ENCODE results near the gene POU2F1.

Gene POU2F1

DNA sequence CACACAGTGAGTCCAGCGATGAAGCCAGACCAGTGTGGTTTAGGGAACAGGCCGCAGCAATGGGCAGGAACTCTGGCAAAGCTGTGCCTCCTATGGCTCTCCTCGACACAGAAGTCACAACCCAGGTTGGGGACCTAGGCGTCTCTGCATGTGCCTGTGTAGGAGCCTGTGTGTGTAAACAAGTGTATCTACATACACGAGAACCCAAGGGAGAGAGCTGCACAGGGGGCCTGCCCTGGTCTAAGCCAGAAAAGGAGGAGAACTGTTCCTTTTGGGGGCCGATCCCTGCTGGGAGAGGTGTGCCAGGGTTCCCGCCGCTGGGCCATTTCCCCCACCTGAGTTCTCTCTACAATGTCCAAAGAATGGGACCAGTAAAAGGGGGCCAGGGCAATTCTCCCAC, 241.7 kb downstream of the POU2F1 start:
- WGBS, 2 donors (ENCODE audit: extremely low coverage in 2 of 2, insufficient read length in 2 of 2, insufficient replicate concordance in 1 of 2): no CpG with 5 or more reads among the region's 8 CpGs
- H3K9me3 ChIP-seq (replicated peaks in 1 of 2; ENCODE audit: control insufficient read depth in 2 of 2, insufficient read depth in 1 of 2, low read depth in 1 of 2, low read length in 2 of 2): no peaks in the 10 kb centered on the region

DNA sequence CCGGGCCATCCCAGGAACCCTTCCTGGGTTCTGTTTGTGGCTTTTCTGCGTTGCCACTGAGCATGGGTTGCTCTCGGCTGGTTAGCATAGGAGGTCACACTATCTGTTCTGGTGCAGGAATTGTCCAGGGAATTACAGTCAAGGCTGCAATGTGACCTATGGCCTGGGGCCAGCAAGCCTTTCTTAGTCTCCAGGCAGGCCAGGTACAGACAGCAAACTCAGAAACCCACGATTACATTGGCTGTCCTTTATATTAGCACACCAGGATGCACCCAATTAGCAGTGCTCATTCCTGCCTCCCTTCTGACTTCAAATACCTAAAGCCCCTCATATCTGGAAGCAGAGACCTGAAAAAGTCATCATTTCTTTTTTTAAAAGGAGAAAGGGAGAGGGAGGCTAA, 242.4 kb downstream of the POU2F1 start:
- WGBS, 2 donors (ENCODE audit: extremely low coverage in 2 of 2, insufficient read length in 2 of 2, insufficient replicate concordance in 1 of 2): no CpG with 5 or more reads among the region's 4 CpGs
- no peak for DNase-seq (ENCODE audit: low spot score)
- Histone ChIP-seq H3K4ac (ENCODE audit: low read length) (no peak overlapping the region), H3K9ac (ENCODE audit: low read depth, low read length, poor library complexity) (no peak overlapping the region), H2AFZ (ENCODE audit: low read length) (peak overlapping the region; percentile 5), H3K23ac (ENCODE audit: low read depth, low read length, poor library complexity) (no peak overlapping the region), H2BK120ac (ENCODE audit: low read depth, low read length) (no peak overlapping the region), H3K27me3 (ENCODE audit: control insufficient read depth in 3 of 3, insufficient read depth in 3 of 3, low read depth in 1 of 3, low read length in 3 of 3) (no peaks in the 10 kb centered on the region), H3K4me1 (ENCODE audit: control insufficient read depth in 2 of 2, insufficient read depth in 1 of 2, low read depth in 1 of 2, low read length in 2 of 2) (peaks cover 16 to 21% of the 10 kb centered on the region in 2 donors), H2BK15ac (ENCODE audit: low read length) (no peak overlapping the region), H3K18ac (ENCODE audit: low read length) (no peak overlapping the region), H4K91ac (ENCODE audit: low read depth, low read length, poor library complexity) (no peak overlapping the region), H3K9me3 (replicated peaks in 1 of 2; ENCODE audit: control insufficient read depth in 2 of 2, insufficient read depth in 1 of 2, low read depth in 1 of 2, low read length in 2 of 2) (no peaks in the 10 kb centered on the region), H2BK5ac (ENCODE audit: low read length) (no peak overlapping the region), H3K14ac (ENCODE audit: low read length) (no peak overlapping the region), H3K27ac (replicated peaks; ENCODE audit: low read length) (no peak overlapping the region), H2BK12ac (ENCODE audit: low read length) (no peak overlapping the region), H4K8ac (ENCODE audit: low read depth, low read length) (no peak overlapping the region), H3K79me1 (ENCODE audit: low read depth, low read length) (no peaks in the 10 kb centered on the region), H3K36me3 (replicated peaks in 1 of 2; ENCODE audit: control insufficient read depth in 2 of 2, insufficient read depth in 2 of 2, low read length in 2 of 2) (no peaks in the 10 kb centered on the region), H2AK5ac (ENCODE audit: low read depth, low read length) (no peak overlapping the region), H3K4me2 (ENCODE audit: insufficient read depth, low read length, poor library complexity, severe bottlenecking) (no peak overlapping the region), H3K4me3 (ENCODE audit: low read length in 2 of 2) (no peak overlapping the region)

More for the DNA sequence above, 241.7 kb downstream of the POU2F1 start:
- H2BK120ac ChIP-seq (ENCODE audit: low read depth, low read length): no peak overlapping the region
- H3K36me3 ChIP-seq (replicated peaks in 1 of 2; ENCODE audit: control insufficient read depth in 2 of 2, insufficient read depth in 2 of 2, low read length in 2 of 2): no peaks in the 10 kb centered on the region
- peaks cover 13 to 16% of the 10 kb centered on the region in 2 donors for H3K4me1 ChIP-seq (ENCODE audit: control insufficient read depth in 2 of 2, insufficient read depth in 1 of 2, low read depth in 1 of 2, low read length in 2 of 2)
- H3K4me3 ChIP-seq (ENCODE audit: low read length in 2 of 2): no peak overlapping the region
- H3K27ac ChIP-seq (replicated peaks; ENCODE audit: low read length): no peak overlapping the region
- H3K23ac ChIP-seq (ENCODE audit: low read depth, low read length, poor library complexity): no peak overlapping the region
- H3K79me1 ChIP-seq (ENCODE audit: low read depth, low read length): no peaks in the 10 kb centered on the region
- no peak overlapping the region for H3K9ac ChIP-seq (ENCODE audit: low read depth, low read length, poor library complexity)
- no peak overlapping the region for H2BK5ac ChIP-seq (ENCODE audit: low read length)
- no peak overlapping the region for H4K8ac ChIP-seq (ENCODE audit: low read depth, low read length)
- H4K91ac ChIP-seq (ENCODE audit: low read depth, low read length, poor library complexity): no peak overlapping the region
- H3K18ac ChIP-seq (ENCODE audit: low read length): no peak overlapping the region
- H2AK5ac ChIP-seq (ENCODE audit: low read depth, low read length): no peak overlapping the region
- no peak overlapping the region for H3K4ac ChIP-seq (ENCODE audit: low read length)
- H3K27me3 ChIP-seq (ENCODE audit: control insufficient read depth in 3 of 3, insufficient read depth in 3 of 3, low read depth in 1 of 3, low read length in 3 of 3): no peaks in the 10 kb centered on the region
- peak overlapping the region; percentile 5 for H2AFZ ChIP-seq (ENCODE audit: low read length)
- no peak for DNase-seq (ENCODE audit: low spot score)
- H2BK12ac ChIP-seq (ENCODE audit: low read length): no peak overlapping the region
- no peak overlapping the region for H3K4me2 ChIP-seq (ENCODE audit: insufficient read depth, low read length, poor library complexity, severe bottlenecking)
- H3K14ac ChIP-seq (ENCODE audit: low read length): no peak overlapping the region
- H2BK15ac ChIP-seq (ENCODE audit: low read length): no peak overlapping the region

DNA sequence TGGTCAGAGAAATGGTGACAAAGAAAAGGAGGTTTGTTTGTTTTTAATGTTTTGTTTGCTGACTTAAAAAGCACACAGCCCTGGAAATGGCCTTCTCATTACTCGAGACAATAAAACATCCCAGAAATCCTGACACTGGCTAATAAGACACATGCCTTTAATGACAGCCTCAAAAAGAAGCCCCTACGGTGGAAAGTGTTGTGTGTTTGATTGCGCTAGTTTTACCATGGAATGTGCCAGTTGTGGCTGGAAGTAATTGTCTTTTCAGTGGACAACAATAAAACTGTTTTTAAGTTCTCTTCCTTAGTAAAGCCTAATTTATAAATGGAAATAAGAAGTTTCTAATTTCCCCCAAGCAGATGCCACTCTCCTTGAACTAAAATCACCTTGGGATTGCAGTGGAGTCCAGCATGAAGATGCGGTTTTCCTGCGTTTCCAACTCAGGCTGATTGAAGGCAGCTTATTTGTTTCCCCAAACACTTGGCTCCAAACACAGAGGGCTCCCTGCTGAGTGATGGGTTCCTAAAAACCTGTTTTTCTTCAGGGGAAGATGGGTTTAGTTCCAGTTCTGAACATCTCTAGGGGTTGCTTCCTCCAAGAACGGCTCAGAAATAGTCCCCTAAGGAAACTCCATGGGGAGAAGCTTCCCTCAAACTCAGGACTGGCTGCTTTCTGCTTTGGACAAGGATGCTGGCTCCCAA, 243.3 kb downstream of the POU2F1 start:
- H3K14ac ChIP-seq (ENCODE audit: low read length): no peak overlapping the region
- H3K79me1 ChIP-seq (ENCODE audit: low read depth, low read length): no peaks in the 10 kb centered on the region
- H3K9ac ChIP-seq (ENCODE audit: low read depth, low read length, poor library complexity): no peak overlapping the region
- H4K8ac ChIP-seq (ENCODE audit: low read depth, low read length): no peak overlapping the region
- WGBS, 2 donors (ENCODE audit: extremely low coverage in 2 of 2, insufficient read length in 2 of 2, insufficient replicate concordance in 1 of 2): no CpG with 5 or more reads among the region's 6 CpGs
- H3K18ac ChIP-seq (ENCODE audit: low read length): no peak overlapping the region
- H3K4me1 ChIP-seq (ENCODE audit: control insufficient read depth in 2 of 2, insufficient read depth in 1 of 2, low read depth in 1 of 2, low read length in 2 of 2): peaks cover 16 to 21% of the 10 kb centered on the region in 2 donors
- no peak overlapping the region for H3K27ac ChIP-seq (replicated peaks; ENCODE audit: low read length)
- H3K9me3 ChIP-seq (replicated peaks in 1 of 2; ENCODE audit: control insufficient read depth in 2 of 2, insufficient read depth in 1 of 2, low read depth in 1 of 2, low read length in 2 of 2): no peaks in the 10 kb centered on the region
- H2BK120ac ChIP-seq (ENCODE audit: low read depth, low read length): no peak overlapping the region
- no peak overlapping the region for H4K91ac ChIP-seq (ENCODE audit: low read depth, low read length, poor library complexity)
- no peak overlapping the region for H2BK12ac ChIP-seq (ENCODE audit: low read length)
- no peak overlapping the region for H3K4ac ChIP-seq (ENCODE audit: low read length)
- no peaks in the 10 kb centered on the region for H3K36me3 ChIP-seq (replicated peaks in 1 of 2; ENCODE audit: control insufficient read depth in 2 of 2, insufficient read depth in 2 of 2, low read length in 2 of 2)
- H2AFZ ChIP-seq (ENCODE audit: low read length): peak overlapping the region; percentile 71
- no peak overlapping the region for H3K4me3 ChIP-seq (ENCODE audit: low read length in 2 of 2)
- H2AK5ac ChIP-seq (ENCODE audit: low read depth, low read length): no peak overlapping the region
- no peak for DNase-seq (ENCODE audit: low spot score)
- H3K23ac ChIP-seq (ENCODE audit: low read depth, low read length, poor library complexity): no peak overlapping the region
- no peak overlapping the region for H2BK5ac ChIP-seq (ENCODE audit: low read length)
- no peak overlapping the region for H2BK15ac ChIP-seq (ENCODE audit: low read length)
- H3K4me2 ChIP-seq (ENCODE audit: insufficient read depth, low read length, poor library complexity, severe bottlenecking): no peak overlapping the region
- no peaks in the 10 kb centered on the region for H3K27me3 ChIP-seq (ENCODE audit: control insufficient read depth in 3 of 3, insufficient read depth in 3 of 3, low read depth in 1 of 3, low read length in 3 of 3)

DNA sequence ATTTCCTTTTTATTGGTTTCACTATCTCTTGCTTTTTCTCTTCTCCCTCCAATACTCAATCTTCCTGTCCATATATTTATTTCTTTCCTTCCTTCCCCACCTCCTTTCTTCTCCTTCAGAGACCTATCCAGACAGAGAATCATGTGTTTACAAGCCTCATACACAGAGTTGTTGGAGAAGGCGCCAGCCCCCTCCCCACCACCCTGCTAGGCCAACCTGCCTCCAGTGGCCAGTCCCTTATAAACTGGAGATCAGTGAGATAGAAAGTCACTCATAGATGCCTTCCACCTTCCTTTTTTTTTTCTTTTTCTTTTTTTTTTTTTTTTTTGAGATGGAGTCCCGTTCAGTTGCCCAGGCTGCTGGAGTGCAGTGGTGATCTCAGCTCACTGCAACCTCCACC, 244.3 kb downstream of the POU2F1 start:
- Histone ChIP-seq H2BK15ac (ENCODE audit: low read length) (no peak overlapping the region), H3K4me2 (ENCODE audit: insufficient read depth, low read length, poor library complexity, severe bottlenecking) (no peak overlapping the region), H2BK5ac (ENCODE audit: low read length) (no peak overlapping the region), H3K9ac (ENCODE audit: low read depth, low read length, poor library complexity) (no peak overlapping the region), H3K23ac (ENCODE audit: low read depth, low read length, poor library complexity) (no peak overlapping the region), H3K36me3 (replicated peaks in 1 of 2; ENCODE audit: control insufficient read depth in 2 of 2, insufficient read depth in 2 of 2, low read length in 2 of 2) (no peaks in the 10 kb centered on the region), H3K4ac (ENCODE audit: low read length) (no peak overlapping the region), H3K4me3 (ENCODE audit: low read length in 2 of 2) (no peak overlapping the region), H2BK120ac (ENCODE audit: low read depth, low read length) (no peak overlapping the region), H2BK12ac (ENCODE audit: low read length) (no peak overlapping the region), H3K9me3 (replicated peaks in 1 of 2; ENCODE audit: control insufficient read depth in 2 of 2, insufficient read depth in 1 of 2, low read depth in 1 of 2, low read length in 2 of 2) (no peaks in the 10 kb centered on the region), H4K91ac (ENCODE audit: low read depth, low read length, poor library complexity) (no peak overlapping the region), H3K18ac (ENCODE audit: low read length) (no peak overlapping the region), H2AK5ac (ENCODE audit: low read depth, low read length) (no peak overlapping the region), H4K8ac (ENCODE audit: low read depth, low read length) (no peak overlapping the region), H3K14ac (ENCODE audit: low read length) (no peak overlapping the region), H3K27me3 (ENCODE audit: control insufficient read depth in 3 of 3, insufficient read depth in 3 of 3, low read depth in 1 of 3, low read length in 3 of 3) (no peaks in the 10 kb centered on the region), H3K27ac (replicated peaks; ENCODE audit: low read length) (no peak overlapping the region), H3K79me1 (ENCODE audit: low read depth, low read length) (no peaks in the 10 kb centered on the region), H2AFZ (ENCODE audit: low read length) (no peak overlapping the region), H3K4me1 (ENCODE audit: control insufficient read depth in 2 of 2, insufficient read depth in 1 of 2, low read depth in 1 of 2, low read length in 2 of 2) (peaks cover 16 to 21% of the 10 kb centered on the region in 2 donors)
- no peak for DNase-seq (ENCODE audit: low spot score)
- no CpG with 5 or more reads among the region's 2 CpGs for WGBS, 2 donors (ENCODE audit: extremely low coverage in 2 of 2, insufficient read length in 2 of 2, insufficient replicate concordance in 1 of 2)
